ENCODE data around the gene HBP1.

DNA sequence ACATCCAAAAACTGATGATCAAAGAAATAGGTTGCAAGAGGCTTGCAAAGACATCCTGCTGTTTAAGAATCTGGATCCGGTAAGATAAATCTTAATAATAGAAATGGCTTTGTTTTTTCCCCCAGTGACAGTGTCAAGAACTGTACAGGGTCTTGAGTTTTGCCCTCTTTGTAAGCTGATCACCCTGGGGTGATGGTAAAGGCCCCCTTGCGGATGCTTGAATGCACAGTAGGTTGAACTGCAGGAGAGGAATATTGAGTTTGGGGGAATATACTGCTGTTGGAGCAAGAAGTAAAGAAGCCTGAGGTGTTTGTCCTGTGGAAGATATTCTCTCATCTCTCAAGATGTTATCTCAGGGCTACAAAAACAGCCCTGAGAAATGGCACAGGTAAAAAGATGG, 40.6 kb upstream of the HBP1 start:
- TF ChIP-seq, protein P1, sequence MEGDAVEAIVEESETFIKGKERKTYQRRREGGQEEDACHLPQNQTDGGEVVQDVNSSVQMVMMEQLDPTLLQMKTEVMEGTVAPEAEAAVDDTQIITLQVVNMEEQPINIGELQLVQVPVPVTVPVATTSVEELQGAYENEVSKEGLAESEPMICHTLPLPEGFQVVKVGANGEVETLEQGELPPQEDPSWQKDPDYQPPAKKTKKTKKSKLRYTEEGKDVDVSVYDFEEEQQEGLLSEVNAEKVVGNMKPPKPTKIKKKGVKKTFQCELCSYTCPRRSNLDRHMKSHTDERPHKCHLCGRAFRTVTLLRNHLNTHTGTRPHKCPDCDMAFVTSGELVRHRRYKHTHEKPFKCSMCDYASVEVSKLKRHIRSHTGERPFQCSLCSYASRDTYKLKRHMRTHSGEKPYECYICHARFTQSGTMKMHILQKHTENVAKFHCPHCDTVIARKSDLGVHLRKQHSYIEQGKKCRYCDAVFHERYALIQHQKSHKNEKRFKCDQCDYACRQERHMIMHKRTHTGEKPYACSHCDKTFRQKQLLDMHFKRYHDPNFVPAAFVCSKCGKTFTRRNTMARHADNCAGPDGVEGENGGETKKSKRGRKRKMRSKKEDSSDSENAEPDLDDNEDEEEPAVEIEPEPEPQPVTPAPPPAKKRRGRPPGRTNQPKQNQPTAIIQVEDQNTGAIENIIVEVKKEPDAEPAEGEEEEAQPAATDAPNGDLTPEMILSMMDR (IDR thresholded peaks at IDR 0.05; ENCODE audit: poor library complexity): no peak
- TF ChIP-seq EZH2phosphoT487 (IDR thresholded peaks at IDR 0.05; ENCODE audit: low read depth, severe bottlenecking, unreplicated experiment): no peak

All from hepatocyte (in vitro differentiated cells).